Measurements from ENCODE around the gene TENM4.

TENM4 gene

GRCh38 chr11:79043726-79044125 is 397.1 kb downstream of the TENM4 start:
- POLR2A ChIA-PET: no interaction called here
- no peak for DNase-seq (ENCODE audit: low read depth, low spot score)
- CTCF ChIA-PET: interaction anchor here (0.9 to 5.1 kb wide), 6 partner anchors 9 to 398 kb away, joined by 3 to 25 read pairs (median 4); no protein-coding TSS in a partner anchor
- TF ChIP-seq CTCF (IDR thresholded peaks at IDR 0.05; ENCODE audit: insufficient read depth, low read length, missing control alignments): no peak
- H3K4me3 ChIP-seq (ENCODE audit: low read depth, low read length): no peak overlapping the region

GRCh38 chr11:79042824-79043223 is 398.0 kb downstream of the TENM4 start:
- CTCF ChIA-PET: interaction anchor here (1.5 to 5.1 kb wide), 3 partner anchors 57 to 397 kb away, joined by 5 to 25 read pairs (median 7); no protein-coding TSS in a partner anchor

GRCh38 chr11:79040348-79040747 is 400.5 kb downstream of the TENM4 start:
- H3K4me3 ChIP-seq (ENCODE audit: low read depth, low read length): no peak overlapping the region
- TF ChIP-seq CTCF (IDR thresholded peaks at IDR 0.05; ENCODE audit: insufficient read depth, low read length, missing control alignments): no peak
- ChIA-PET CTCF (interaction anchor here (1.5 to 2.0 kb wide), 2 partner anchors 60 to 394 kb away, joined by 4 to 5 read pairs; no protein-coding TSS in a partner anchor), POLR2A (no interaction called here)
- no peak for DNase-seq (ENCODE audit: low read depth, low spot score)

More at GRCh38 chr11:79042824-79043223, 398.0 kb downstream of the TENM4 start:
- no peak for DNase-seq (ENCODE audit: low read depth, low spot score)
- POLR2A ChIA-PET: no interaction called here
- no peak for TF ChIP-seq CTCF (IDR thresholded peaks at IDR 0.05; ENCODE audit: insufficient read depth, low read length, missing control alignments)
- H3K4me3 ChIP-seq (ENCODE audit: low read depth, low read length): no peak overlapping the region

GRCh38 chr11:79039122-79039521 is 401.7 kb downstream of the TENM4 start:
- CTCF ChIA-PET: interaction anchor here (2.0 kb wide), 1 partner anchor 61 kb away, joined by 5 read pairs; no protein-coding TSS in a partner anchor
- POLR2A ChIA-PET: no interaction called here
- H3K4me3 ChIP-seq (ENCODE audit: low read depth, low read length): no peak overlapping the region
- no peak for DNase-seq (ENCODE audit: low read depth, low spot score)
- no peak for TF ChIP-seq CTCF (IDR thresholded peaks at IDR 0.05; ENCODE audit: insufficient read depth, low read length, missing control alignments)

- TF ChIP-seq CTCF (IDR thresholded peaks at IDR 0.05; ENCODE audit: insufficient read depth, low read length, missing control alignments): no peak
- ChIA-PET POLR2A (no interaction called here), CTCF (interaction anchor here (1.2 kb wide), 1 partner anchor 390 kb away, joined by 4 read pairs; no protein-coding TSS in a partner anchor)
- H3K4me3 ChIP-seq (ENCODE audit: low read depth, low read length): no peak overlapping the region
- no peak for DNase-seq (ENCODE audit: low read depth, low spot score)
Observed at GRCh38 chr11:79035881-79036280, 404.9 kb downstream of the TENM4 start.

GRCh38 chr11:79033833-79034232 is 407.0 kb downstream of the TENM4 start:
- no peak overlapping the region for H3K4me3 ChIP-seq (ENCODE audit: low read depth, low read length)
- no peak for TF ChIP-seq CTCF (IDR thresholded peaks at IDR 0.05; ENCODE audit: insufficient read depth, low read length, missing control alignments)
- DNase-seq (ENCODE audit: low read depth, low spot score): no peak
- CTCF ChIA-PET: interaction anchor here (0.8 to 1.2 kb wide), 4 partner anchors 10 to 389 kb away, joined by 3 read pairs; no protein-coding TSS in a partner anchor
- POLR2A ChIA-PET: interaction anchor here (0.6 kb wide), 1 partner anchor 56 kb away, joined by 3 read pairs; no protein-coding TSS in a partner anchor
